ENCODE data around the gene ADGRG7.

DNA sequence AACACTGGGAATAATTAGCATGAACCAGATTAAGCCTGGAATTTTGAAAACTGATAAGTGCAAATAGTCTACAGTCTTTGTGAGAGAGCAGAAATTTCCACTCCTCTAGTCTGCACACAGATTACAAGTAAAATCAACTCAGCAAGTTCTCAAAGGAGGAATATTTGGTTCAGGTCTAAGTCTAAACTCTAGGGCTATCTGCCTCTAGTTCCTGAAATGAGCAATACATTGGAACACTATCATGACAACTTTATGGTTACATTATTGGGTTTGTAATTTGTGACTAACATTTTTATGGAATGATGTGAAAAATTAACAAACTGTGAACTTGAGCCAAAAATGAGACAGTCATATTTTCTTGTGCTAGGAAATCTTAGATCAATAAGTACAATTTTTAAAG lies 30.8 kb upstream of the ADGRG7 start:
- TF ChIP-seq, protein P1, sequence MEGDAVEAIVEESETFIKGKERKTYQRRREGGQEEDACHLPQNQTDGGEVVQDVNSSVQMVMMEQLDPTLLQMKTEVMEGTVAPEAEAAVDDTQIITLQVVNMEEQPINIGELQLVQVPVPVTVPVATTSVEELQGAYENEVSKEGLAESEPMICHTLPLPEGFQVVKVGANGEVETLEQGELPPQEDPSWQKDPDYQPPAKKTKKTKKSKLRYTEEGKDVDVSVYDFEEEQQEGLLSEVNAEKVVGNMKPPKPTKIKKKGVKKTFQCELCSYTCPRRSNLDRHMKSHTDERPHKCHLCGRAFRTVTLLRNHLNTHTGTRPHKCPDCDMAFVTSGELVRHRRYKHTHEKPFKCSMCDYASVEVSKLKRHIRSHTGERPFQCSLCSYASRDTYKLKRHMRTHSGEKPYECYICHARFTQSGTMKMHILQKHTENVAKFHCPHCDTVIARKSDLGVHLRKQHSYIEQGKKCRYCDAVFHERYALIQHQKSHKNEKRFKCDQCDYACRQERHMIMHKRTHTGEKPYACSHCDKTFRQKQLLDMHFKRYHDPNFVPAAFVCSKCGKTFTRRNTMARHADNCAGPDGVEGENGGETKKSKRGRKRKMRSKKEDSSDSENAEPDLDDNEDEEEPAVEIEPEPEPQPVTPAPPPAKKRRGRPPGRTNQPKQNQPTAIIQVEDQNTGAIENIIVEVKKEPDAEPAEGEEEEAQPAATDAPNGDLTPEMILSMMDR (IDR thresholded peaks at IDR 0.05): no peak
- TF ChIP-seq POLR2A (IDR thresholded peaks at IDR 0.05) (no peak), EP300 (IDR thresholded peaks at IDR 0.05) (no peak), POLR2AphosphoS5 (IDR thresholded peaks at IDR 0.05) (no peak)
